Colonic mucosa (tissue), 4 donors: ENCODE measurements around the gene FNDC3A. TPM values are rescaled to one million over a fixed set of nuclear protein-coding genes. Genes with fewer than 3 reads are reported as not detected.
A peak's percentile ranks its signal among the peaks of the same experiment; 100 is the strongest.

ENCODE experiments used
- DNase-seq: peaks from one replicate; pipeline ENCODE4 v3.0.0-alpha.2; 2020
- H3K27ac ChIP-seq: fragments of 200-600 bp; one replicate; pipeline ENCODE4 v1.8.0; 2021
- H3K27me3 ChIP-seq: fragments of 200-600 bp; one replicate; pipeline ENCODE4 v1.8.0; 2021
- H3K36me3 ChIP-seq: fragments of 200-600 bp; one replicate; pipeline ENCODE4 v1.8.0; 2021
- H3K4me1 ChIP-seq: fragments of 200-600 bp; one replicate; pipeline ENCODE4 v1.8.0; 2021; ENCODE audit warnings: mild to moderate bottlenecking
- H3K4me3 ChIP-seq: fragments of 200-600 bp; one replicate; pipeline ENCODE4 v1.8.0; 2021
- H3K9ac ChIP-seq, 2 donors: one replicate each; pipeline ENCODE4 v1.7.0; 2013; ENCODE audit warnings: control low read depth in 2 of 2, low read depth in 2 of 2, low read length in 2 of 2
- H3K9me3 ChIP-seq: fragments of 200-600 bp; one replicate; pipeline ENCODE4 v1.8.0; 2021
- intact Hi-C: fragments of 100-400 bp; cut with DNase I; formaldehyde crosslinking; loops from one replicate; pipeline ENCODE4 v1.14.1; 2022
- total RNA-seq, 2 donors: library from RNA; stranded (reverse); fragmentation: NEBNext Ultra II Directional in 1 of 2; extraction: Animal tissue kit (Norgen Biotek cat#: 25700) in 1 of 2; gene quantifications; one replicate each; pipeline ENCODE4 v1.2.1, GENCODE V29; 2021
- TF ChIP-seq, protein P1 (sequence below): fragments of 200-600 bp; IDR thresholded peaks from one replicate; pipeline ENCODE4 v1.8.0; 2022; ENCODE audit warnings: antibody characterized with exemption, mild to moderate bottlenecking
- donor health status: healthy.
- donor health status: DM: no; HTN: no; CAD: no.
- donor health status: DM: no; HTN: no; CAD: no.

Gene FNDC3A
- total RNA-seq, 2 donors from 2014 or later: 33.9 to 55.3 TPM

- no peaks in the 10 kb centered on the region for H3K36me3 ChIP-seq
- H3K27ac ChIP-seq: no peak overlapping the region
- H3K4me1 ChIP-seq: no peaks in the 10 kb centered on the region
- no peak for DNase-seq
- intact Hi-C loops: loop anchor here (5.0 kb wide), 1 partner anchor 41 kb away; no protein-coding TSS in a partner anchor
- H3K9me3 ChIP-seq: no peaks in the 10 kb centered on the region
- H3K4me3 ChIP-seq: no peak overlapping the region
- H3K9ac ChIP-seq: no peak overlapping the region
- no peaks in the 10 kb centered on the region for H3K27me3 ChIP-seq
- TF ChIP-seq, protein P1, sequence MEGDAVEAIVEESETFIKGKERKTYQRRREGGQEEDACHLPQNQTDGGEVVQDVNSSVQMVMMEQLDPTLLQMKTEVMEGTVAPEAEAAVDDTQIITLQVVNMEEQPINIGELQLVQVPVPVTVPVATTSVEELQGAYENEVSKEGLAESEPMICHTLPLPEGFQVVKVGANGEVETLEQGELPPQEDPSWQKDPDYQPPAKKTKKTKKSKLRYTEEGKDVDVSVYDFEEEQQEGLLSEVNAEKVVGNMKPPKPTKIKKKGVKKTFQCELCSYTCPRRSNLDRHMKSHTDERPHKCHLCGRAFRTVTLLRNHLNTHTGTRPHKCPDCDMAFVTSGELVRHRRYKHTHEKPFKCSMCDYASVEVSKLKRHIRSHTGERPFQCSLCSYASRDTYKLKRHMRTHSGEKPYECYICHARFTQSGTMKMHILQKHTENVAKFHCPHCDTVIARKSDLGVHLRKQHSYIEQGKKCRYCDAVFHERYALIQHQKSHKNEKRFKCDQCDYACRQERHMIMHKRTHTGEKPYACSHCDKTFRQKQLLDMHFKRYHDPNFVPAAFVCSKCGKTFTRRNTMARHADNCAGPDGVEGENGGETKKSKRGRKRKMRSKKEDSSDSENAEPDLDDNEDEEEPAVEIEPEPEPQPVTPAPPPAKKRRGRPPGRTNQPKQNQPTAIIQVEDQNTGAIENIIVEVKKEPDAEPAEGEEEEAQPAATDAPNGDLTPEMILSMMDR: no peak
Measured at GRCh38 chr13:49241296-49241695, 265.6 kb downstream of the FNDC3A start.

DNA sequence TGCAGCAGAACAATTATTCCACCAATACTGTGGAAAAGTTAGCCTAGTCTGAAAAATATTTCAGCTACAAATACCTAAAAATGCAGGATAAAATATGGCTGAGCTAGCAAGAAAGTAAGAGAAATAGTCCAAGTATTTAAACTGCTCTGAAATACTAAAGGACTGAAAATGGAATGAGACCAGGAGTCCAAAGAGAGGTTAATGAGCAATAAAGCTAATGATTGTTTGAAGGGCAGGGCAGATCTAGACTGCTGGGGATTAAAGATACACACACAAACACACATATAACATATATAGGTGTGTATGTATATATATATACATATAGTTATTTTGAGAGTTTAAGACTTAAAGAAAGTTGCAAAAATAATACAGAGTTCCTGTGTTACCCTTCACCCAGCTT is 269.4 kb downstream of the FNDC3A start:
- TF ChIP-seq, protein P1: no peak
- no peaks in the 10 kb centered on the region for H3K4me1 ChIP-seq
- intact Hi-C loops: no loop called here
- no peak overlapping the region for H3K9ac ChIP-seq
- DNase-seq: no peak
- H3K27ac ChIP-seq: no peak overlapping the region
- H3K9me3 ChIP-seq: no peaks in the 10 kb centered on the region
- H3K27me3 ChIP-seq: no peaks in the 10 kb centered on the region
- H3K36me3 ChIP-seq: no peaks in the 10 kb centered on the region
- H3K4me3 ChIP-seq: no peak overlapping the region

- H3K27ac ChIP-seq: peak overlapping the region; percentile 82
- H3K27me3 ChIP-seq: no peaks in the 10 kb centered on the region
- no peaks in the 10 kb centered on the region for H3K36me3 ChIP-seq
- no peaks in the 10 kb centered on the region for H3K4me1 ChIP-seq
- H3K9ac ChIP-seq: peak overlapping the region; percentile 28 to 95
- TF ChIP-seq, protein P1: no peak
- H3K9me3 ChIP-seq: no peaks in the 10 kb centered on the region
- no peak for DNase-seq
- intact Hi-C loops: no loop called here
- peak overlapping the region; percentile 83 for H3K4me3 ChIP-seq
Measured at GRCh38 chr13:49246850-49247642, 271.3 kb downstream of the FNDC3A start.

- peaks cover under 1% of the 10 kb centered on the region for H3K4me1 ChIP-seq
- peak within 1 kb of the TSS; percentile 82 for H3K27ac ChIP-seq
- no peaks in the 10 kb centered on the region for H3K9me3 ChIP-seq
- peak within 1 kb of the TSS; percentile 85 to 95 for H3K9ac ChIP-seq
- TF ChIP-seq, protein P1: no peak
- no peaks in the 10 kb centered on the region for H3K36me3 ChIP-seq
- DNase-seq: peak; percentile 99
- peak within 1 kb of the TSS; percentile 83 for H3K4me3 ChIP-seq
- intact Hi-C loops: no loop called here
- H3K27me3 ChIP-seq: no peaks in the 10 kb centered on the region
Measured at GRCh38 chr13:49247643-49248621, 272.2 kb downstream of the FNDC3A start, which contains the start of gene CDADC1. CDADC1 (plus strand) TSS chr13:49247925; CDS start chr13:49248038, 113 bp downstream.

DNA sequence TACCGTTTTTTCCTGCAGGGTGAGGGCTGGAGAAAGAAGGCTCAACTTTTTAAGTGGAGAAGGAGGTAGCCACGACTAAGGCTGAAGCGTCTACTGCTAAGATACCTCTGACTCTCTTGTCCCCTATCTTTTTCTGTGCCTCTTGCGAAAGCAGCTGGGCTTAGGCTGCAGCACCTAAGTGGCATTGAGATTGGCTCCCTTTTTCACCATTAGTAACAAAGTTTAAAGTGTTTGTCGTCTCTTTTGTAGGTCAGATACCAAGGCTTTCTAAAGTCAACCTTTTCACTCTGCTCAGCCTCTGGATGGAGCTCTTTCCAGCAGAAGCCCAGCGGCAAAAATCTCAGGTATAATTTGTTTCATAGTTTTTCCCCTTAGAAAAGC is 272.9 kb downstream of the FNDC3A start:
- TF ChIP-seq, protein P1: no peak
- no peak for DNase-seq
- Histone ChIP-seq H3K4me1 (peaks cover 6% of the 10 kb centered on the region), H3K4me3 (peak overlapping the region; percentile 83), H3K27me3 (no peaks in the 10 kb centered on the region), H3K9me3 (no peaks in the 10 kb centered on the region), H3K9ac (peak overlapping the region; percentile 85 to 95), H3K27ac (no peak overlapping the region), H3K36me3 (no peaks in the 10 kb centered on the region)
- intact Hi-C loops: no loop called here
